K562 (cell line): ENCODE results near the gene PSD4. TPM values are rescaled to one million over a fixed set of nuclear protein-coding genes. Genes with fewer than 3 reads are reported as not detected.

Experiments
- ATAC-seq: fragments of 200-7000 bp; cut with Tn5 transposase; 3 replicates; pipeline ENCODE4 v1.9.1; 2020; ENCODE audit warnings: moderate library complexity
- BruUV-seq: library from RNA; stranded (reverse); fragments of 400-500 nt; replicated peaks from 2 replicates; lab custom pipeline; 2021; lab: Mats Ljungman, UMichigan
- CTCF ChIA-PET: fragments of 300-600 bp; formaldehyde crosslinking; extraction: SDS; loops from one replicate; lab custom pipeline; 2021; ENCODE audit warnings: low intra/inter-chr PET ratio; lab: Yijun Ruan, JAX
- POLR2A ChIA-PET: fragments of 300-600, 350-650 bp; sonication (Branson Sonifier 250); formaldehyde crosslinking; extraction: SDS; loops from one replicate; lab custom pipeline; 2021; ENCODE audit warnings: antibody characterized with exemption, inconsistent platforms; lab: Yijun Ruan, JAX
- DNase-seq, 4 experiments: peaks; one replicate each; pipeline versions ENCODE4 v3.0.0 to v3.0.0-alpha.2; 2011 to 2018; ENCODE audit warnings: low spot score in 3 of 4, mixed read lengths in 3 of 4; ENCODE audit errors: extremely low read depth in 1 of 4
- FAIRE-seq: peaks from 2 replicates; lab custom pipeline; 2011; peaks lifted over from hg19 to GRCh38; lab: Jason Lieb, UNC
- H2AFZ ChIP-seq: 2 replicates; pipeline ENCODE4 v1.6.0; 2011; ENCODE audit warnings: low read depth, low read length, control low read depth, inconsistent platforms
- H3K27ac ChIP-seq: fragments of 200-600 bp; 3 replicates; pipeline ENCODE4 v1.8.0; 2011; ENCODE audit warnings: low read depth, mild to moderate bottlenecking, control low read depth, inconsistent platforms, low read length, moderate library complexity, mixed read lengths; ENCODE audit errors: extremely low read depth
- H3K27me3 ChIP-seq, 2 experiments: fragments of 300-600 bp in 1 of 2; 2 replicates in 1 of 2; 3 replicates in 1 of 2; pipeline versions ENCODE4 v1.6.0 to v1.8.0; 2011; ENCODE audit warnings: inconsistent platforms in 2 of 2, low read length in 2 of 2, mild to moderate bottlenecking in 1 of 2, mixed read lengths in 1 of 2, moderate library complexity in 1 of 2; ENCODE audit not compliant: control insufficient read depth in 2 of 2, insufficient read depth in 2 of 2
- H3K36me3 ChIP-seq: fragments of 300-600 bp; 3 replicates; pipeline ENCODE4 v1.8.0; 2011; ENCODE audit warnings: mild to moderate bottlenecking, low read length, inconsistent platforms; ENCODE audit not compliant: control insufficient read depth, insufficient read depth
- H3K4me1 ChIP-seq, 2 experiments: fragments of 200-600 bp in 1 of 2; replicated peaks in 1 of 2; 2 replicates in 1 of 2; 3 replicates in 1 of 2; pipeline versions ENCODE4 v1.5.1 to v1.8.0; 2011; ENCODE audit warnings: inconsistent platforms in 2 of 2, low read length in 2 of 2, mild to moderate bottlenecking in 1 of 2, mixed read lengths in 1 of 2, moderate library complexity in 1 of 2; ENCODE audit not compliant: control insufficient read depth in 2 of 2, insufficient read depth in 2 of 2
- H3K4me2 ChIP-seq: 2 replicates; pipeline ENCODE4 v1.6.1; 2011; ENCODE audit warnings: low read length, control low read depth, inconsistent platforms, mixed read lengths; ENCODE audit not compliant: insufficient read depth
- H3K4me3 ChIP-seq: fragments of 200-600 bp; sonication (generic), shearing (Covaris generic); 2 replicates; pipeline ENCODE4 v1.5.1; 2016; ENCODE audit warnings: control low read depth, inconsistent platforms
- H3K79me2 ChIP-seq: fragments of 200-600 bp; 3 replicates; pipeline ENCODE4 v1.8.0; 2011; ENCODE audit warnings: low read length, inconsistent platforms; ENCODE audit not compliant: control insufficient read depth, insufficient read depth
- H3K9ac ChIP-seq, 2 experiments: 2 replicates each; pipeline versions ENCODE4 v1.6.0 to v1.6.1; 2011; ENCODE audit warnings: low read depth in 2 of 2, low read length in 2 of 2, control low read depth in 1 of 2, inconsistent platforms in 1 of 2, mild to moderate bottlenecking in 1 of 2, mixed read lengths in 1 of 2; ENCODE audit not compliant: insufficient read depth in 1 of 2
- H3K9me1 ChIP-seq: one replicate; pipeline ENCODE4 v1.6.0; 2011; ENCODE audit warnings: inconsistent platforms, mild to moderate bottlenecking, low read length, moderate library complexity; ENCODE audit not compliant: control insufficient read depth, insufficient read depth
- H3K9me3 ChIP-seq: replicated peaks from 2 replicates; pipeline ENCODE4 v1.5.1; 2011; ENCODE audit warnings: low read depth, low read length, inconsistent platforms; ENCODE audit not compliant: control insufficient read depth, insufficient read depth
- H4K20me1 ChIP-seq: replicated peaks from 2 replicates; pipeline ENCODE4 v1.6.1; 2011; ENCODE audit warnings: low read length, inconsistent platforms, mixed read lengths; ENCODE audit not compliant: control insufficient read depth, insufficient read depth
- ARID1B ChIP-seq: fragments of 450-650 bp; IDR thresholded peaks from 2 replicates; pipeline ENCODE4 v1.6.1; 2016; ENCODE audit warnings: antibody characterized with exemption, mild to moderate bottlenecking, inconsistent platforms
- ETV6 ChIP-seq, 3 experiments: fragments of 150-350 bp in 1 of 3; sonication (generic) in 1 of 3; formaldehyde crosslinking in 1 of 3; IDR thresholded peaks; 2 replicates each; pipeline versions ENCODE4 v1.6.1 to v1.8.0; 2014 to 2022; ENCODE audit warnings: borderline replicate concordance in 2 of 3, low read depth in 2 of 3, antibody characterized with exemption in 1 of 3, low read length in 1 of 3, mild to moderate bottlenecking in 1 of 3, missing genetic modification reagents in 1 of 3
- FOSL1 ChIP-seq: fragments of 200-800 bp; sonication (Bioruptor generic); conservative IDR thresholded peaks from 2 replicates; pipeline ENCODE4 v1.6.1; 2016; ENCODE audit warnings: missing genetic modification characterization, missing compliant biosample characterization
- JUN ChIP-seq, 2 experiments: sonication (generic) in 1 of 2; formaldehyde crosslinking in 1 of 2; IDR thresholded peaks; 2 replicates each; pipeline versions ENCODE4 v1.6.1 to v1.8.0; 2012 to 2022; ENCODE audit warnings: borderline replicate concordance in 2 of 2, mild to moderate bottlenecking in 2 of 2, improper control_type of control experiment in 1 of 2, low read depth in 1 of 2, low read length in 1 of 2, missing genetic modification reagents in 1 of 2
- JUND ChIP-seq, 2 experiments: IDR thresholded peaks; 2 replicates in 1 of 2; 3 replicates in 1 of 2; pipeline ENCODE4 v1.6.1; 2011; ENCODE audit warnings: borderline replicate concordance in 2 of 2, low read depth in 2 of 2, low read length in 2 of 2, improper control_type of control experiment in 1 of 2, missing biosample characterization in 1 of 2, missing genetic modification characterization in 1 of 2, missing genetic modification reagents in 1 of 2
- MYNN ChIP-seq, 2 experiments: sonication (generic); formaldehyde crosslinking in 1 of 2; IDR thresholded peaks; 2 replicates each; pipeline versions ENCODE4 v1.5.0 to v1.6.1; 2016 to 2020; ENCODE audit warnings: antibody characterized with exemption in 1 of 2, missing genetic modification reagents in 1 of 2
- NFIC ChIP-seq: fragments of 450-650 bp; IDR thresholded peaks from 2 replicates; pipeline ENCODE4 v1.6.1; 2017; ENCODE audit warnings: mild to moderate bottlenecking, inconsistent platforms
- RB1 ChIP-seq: fragments of 450-650 bp; IDR thresholded peaks from 2 replicates; pipeline ENCODE4 v1.6.1; 2017; ENCODE audit warnings: low read depth, mild to moderate bottlenecking
- SMAD4 ChIP-seq: fragments of 250-450 bp; sonication (Bioruptor Pico); conservative IDR thresholded peaks from 2 replicates; pipeline ENCODE4 v1.8.0; 2021; ENCODE audit warnings: inconsistent platforms, mild to moderate bottlenecking, moderate library complexity
- SMARCA4 ChIP-seq: fragments of 450-650 bp; IDR thresholded peaks from 2 replicates; pipeline ENCODE4 v1.6.1; 2016
- SMARCE1 ChIP-seq: fragments of 450-650 bp; IDR thresholded peaks from 2 replicates; pipeline ENCODE4 v1.7.1; 2016; ENCODE audit warnings: mild to moderate bottlenecking
- SPI1 ChIP-seq: IDR thresholded peaks from 2 replicates; pipeline ENCODE4 v1.6.1; 2011; ENCODE audit warnings: low read depth, low read length, control low read depth, borderline replicate concordance
- XRCC5 ChIP-seq: fragments of 200-400 bp; formaldehyde crosslinking; IDR thresholded peaks from 2 replicates; pipeline ENCODE4 v1.6.1; 2017; ENCODE audit warnings: low read depth, mild to moderate bottlenecking, low read length
- whole genome bisulfite sequencing: fragments of 100-300 bp; shearing (Covaris generic); methylation state at CpG from one replicate; pipeline ENCODE4 v1.1.6; 2016; ENCODE audit warnings: low coverage, mixed read lengths; ENCODE audit not compliant: insufficient coverage; ENCODE audit errors: missing lambda C conversion rate; 5-methylcytosine and 5-hydroxymethylcytosine counted together
- in situ Hi-C: fragments of 300-500 bp; cut with MboI; formaldehyde crosslinking; loops from 4 replicates; pipeline ENCODE4 v1.15.0; 2018; ENCODE audit warnings: inconsistent platforms, mixed read lengths
- intact Hi-C: fragments of 100-400 bp; cut with micrococcal nuclease; formaldehyde crosslinking; loops from 2 replicates; pipeline ENCODE4 v1.14.2; 2022
- polyA plus RNA-seq, 8 experiments: library from polyadenylated mRNA; depleted of rRNA in 4 of 8; stranded (reverse) in 5 of 8; unstranded in 3 of 8; fragments of >200 nt; fragmentation: Nextera tagmentation in 2 of 8; fragmentation: Illumina TruSeq in 1 of 8; extraction: Ambion mirVana in 2 of 8; extraction: Trizol in 1 of 8; gene quantifications; 2 replicates each; pipeline versions ENCODE4 v1.2.1 to v1.2.3, GENCODE V29; 2011 to 2014; ENCODE audit warnings: inconsistent platforms in 1 of 8, missing spikeins in 1 of 8
- total RNA-seq, 7 experiments: library from RNA; depleted of rRNA in 6 of 7; stranded (reverse); fragments of >200 nt in 6 of 7; fragmentation: Illumina TruSeq in 2 of 7; extraction: Trizol in 2 of 7; gene quantifications; 2 replicates each; pipeline versions ENCODE4 v1.2.1 to v1.2.3, GENCODE V29; 2011 to 2021; ENCODE audit warnings: low replicate concordance in 1 of 7
- TF ChIP-seq, protein P1 (sequence below): fragments of 450-650 bp; formaldehyde crosslinking; IDR thresholded peaks from 2 replicates; pipeline ENCODE4 v1.4.0; 2020; ENCODE audit warnings: mild to moderate bottlenecking, moderate library complexity
- TF ChIP-seq, protein P2 (sequence below): sonication (generic); formaldehyde crosslinking; IDR thresholded peaks from 2 replicates; pipeline ENCODE4 v1.8.0; 2023; ENCODE audit warnings: mild to moderate bottlenecking, missing genetic modification reagents

PSD4 gene
- total and polyA plus RNA-seq, 9 of the 15 experiments (the other 6 are each of a cell fraction or from before 2014, with no cell fraction given), result 0.46 to 54.0 (median 20.8) TPM

DNA sequence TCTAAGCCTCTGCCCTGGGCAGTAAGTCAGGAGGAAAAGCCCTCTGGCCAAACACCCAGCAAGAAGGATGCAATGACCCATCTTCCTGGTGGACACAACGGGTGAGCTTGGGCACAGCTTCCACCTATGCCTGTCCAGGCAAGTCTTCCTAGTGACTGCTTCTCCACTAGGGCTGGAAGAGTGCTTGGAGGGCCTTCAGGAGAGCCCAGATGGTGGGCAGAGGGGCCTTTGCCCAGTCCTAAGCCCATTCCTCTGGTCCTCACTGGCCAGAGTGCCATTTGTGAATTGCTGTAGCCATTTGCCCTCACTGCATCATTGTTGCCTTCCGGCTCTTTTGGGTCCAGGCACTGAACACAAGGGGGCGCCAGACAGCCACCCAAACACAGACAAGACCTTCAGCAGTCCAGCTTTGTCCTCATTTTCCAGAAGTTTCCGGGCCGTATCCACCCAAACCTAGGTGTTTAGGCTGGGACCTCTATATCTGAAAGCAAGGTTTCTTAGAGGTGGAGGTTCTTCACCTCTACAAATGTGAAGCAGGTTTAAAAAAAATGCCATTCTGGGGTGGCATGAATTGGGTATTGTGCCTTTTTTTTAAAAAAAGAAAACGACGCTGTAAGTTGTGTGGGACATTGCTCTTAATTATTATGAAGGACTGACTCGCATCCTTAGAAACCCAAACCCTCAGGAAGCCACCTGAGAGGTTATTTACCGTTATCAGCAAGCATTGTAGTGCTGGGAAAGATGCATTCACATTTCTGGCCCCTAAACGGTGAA lies 75.4 kb downstream of the PSD4 start (continued):
- TF ChIP-seq, protein P1, sequence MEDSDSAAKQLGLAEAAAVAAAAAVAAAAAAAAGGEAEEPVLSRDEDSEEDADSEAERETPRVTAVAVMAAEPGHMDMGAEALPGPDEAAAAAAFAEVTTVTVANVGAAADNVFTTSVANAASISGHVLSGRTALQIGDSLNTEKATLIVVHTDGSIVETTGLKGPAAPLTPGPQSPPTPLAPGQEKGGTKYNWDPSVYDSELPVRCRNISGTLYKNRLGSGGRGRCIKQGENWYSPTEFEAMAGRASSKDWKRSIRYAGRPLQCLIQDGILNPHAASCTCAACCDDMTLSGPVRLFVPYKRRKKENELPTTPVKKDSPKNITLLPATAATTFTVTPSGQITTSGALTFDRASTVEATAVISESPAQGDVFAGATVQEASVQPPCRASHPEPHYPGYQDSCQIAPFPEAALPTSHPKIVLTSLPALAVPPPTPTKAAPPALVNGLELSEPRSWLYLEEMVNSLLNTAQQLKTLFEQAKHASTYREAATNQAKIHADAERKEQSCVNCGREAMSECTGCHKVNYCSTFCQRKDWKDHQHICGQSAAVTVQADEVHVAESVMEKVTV (CRISPR knock-in tag), result peak; percentile 50; the same call in 1 of the 2 replicates
- TF ChIP-seq MYNN (IDR thresholded peaks at IDR 0.05), result no peak
- TF ChIP-seq MYNN (CRISPR knock-in tag; IDR thresholded peaks at IDR 0.05), result no peak
- peak; percentile 61; the same call in 1 of the 2 replicates for TF ChIP-seq RB1
- TF ChIP-seq XRCC5, result 0 out of 2 replicates have a peak, but pooled peaks have one; percentile 49
- TF ChIP-seq, all 486 proteins: peak for 16

DNA sequence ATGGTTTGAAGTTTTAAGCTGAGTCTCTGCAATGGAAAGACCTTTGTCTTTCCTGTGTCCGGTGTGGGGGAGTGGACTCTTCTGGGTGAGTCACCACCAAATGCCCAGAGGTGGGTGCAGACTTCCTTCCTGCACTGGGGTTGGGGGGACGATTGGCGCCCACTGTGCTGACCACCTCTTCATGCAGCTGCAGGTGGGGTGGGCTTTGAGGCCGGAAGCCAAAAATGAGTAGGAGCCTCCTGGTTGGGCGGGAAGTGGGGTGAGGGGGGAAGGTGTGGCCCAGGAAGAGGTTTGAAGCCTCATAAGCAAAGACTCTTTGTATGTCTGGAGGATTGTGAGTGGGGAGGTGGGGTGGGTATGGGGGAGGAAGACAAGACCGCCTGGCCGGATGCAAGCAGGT lies 77.3 kb downstream of the PSD4 start:
- no peaks in the 10 kb centered on the region for H4K20me1 ChIP-seq
- no peaks in the 10 kb centered on the region for H3K27me3 ChIP-seq
- H3K9me3 ChIP-seq, result no peaks in the 10 kb centered on the region
- no peak overlapping the region for H3K4me3 ChIP-seq
- ATAC-seq (peak; percentile 70), FAIRE-seq (peak; percentile 90), DNase-seq (peak; percentile 52 to 61 (median 56))
- no peak overlapping the region for H3K9ac ChIP-seq
- H3K4me1 ChIP-seq, result peaks cover 0 to 20% of the 10 kb centered on the region in 2 experiments; a peak in 4 of 5 replicates
- no TSS peak for BruUV-seq
- no peaks in the 10 kb centered on the region for H3K9me1 ChIP-seq
- CTCF ChIA-PET, result interaction anchor here (1.2 kb wide), 1 partner anchor 139 kb away, joined by 7 read pairs; no protein-coding TSS in a partner anchor
- POLR2A ChIA-PET, result interaction anchor here (0.6 to 0.7 kb wide), 3 partner anchors 16 to 399 kb away, joined by 3 read pairs; no protein-coding TSS in a partner anchor
- no peak overlapping the region for H2AFZ ChIP-seq
- intact Hi-C loops, result no loop called here
- peak overlapping the region; percentile 29; the same call in 1 of the 3 replicates for H3K27ac ChIP-seq
- no peaks in the 10 kb centered on the region for H3K79me2 ChIP-seq
- WGBS, result 31% methylated on average over 7 of the region's 7 CpGs
- H3K36me3 ChIP-seq, result peaks cover 5% of the 10 kb centered on the region; the same call in 1 of the 3 replicates
- H3K4me2 ChIP-seq, result no peak overlapping the region
- in situ Hi-C loops, result no loop called here
- TF ChIP-seq SMARCA4 (peak; percentile 79), SMAD4 (0 out of 2 replicates have a peak, but pooled peaks have one; percentile 29), FOSL1 (tag) (peak; percentile 77), JUND (IDR thresholded peaks at IDR 0.05; ENCODE audit: borderline replicate concordance, low read depth, low read length) (peak; percentile 91), JUND (tag; IDR thresholded peaks at IDR 0.05; ENCODE audit: borderline replicate concordance, low read depth, low read length) (peak; percentile 69; the same call in 1 of the 3 replicates), NFIC (no peak), JUN (IDR thresholded peaks at IDR 0.05; ENCODE audit: borderline replicate concordance, low read depth, low read length) (peak; percentile 64; the same call in 1 of the 2 replicates), JUN (CRISPR knock-in tag; IDR thresholded peaks at IDR 0.05; ENCODE audit: borderline replicate concordance) (no peak), SMARCE1 (peak; percentile 79), ETV6 (IDR thresholded peaks at IDR 0.05; ENCODE audit: borderline replicate concordance in 1 of 2, low read depth in 2 of 2, low read length in 1 of 2) (0 out of 4 replicates have a peak, but pooled peaks of 1 of the 2 experiments have one; percentile 42), ETV6 (CRISPR knock-in tag; IDR thresholded peaks at IDR 0.05; ENCODE audit: borderline replicate concordance) (no peak), ARID1B (peak; percentile 73), SPI1 (0 out of 2 replicates have a peak, but pooled peaks have one; percentile 26)
- TF ChIP-seq, protein P2, sequence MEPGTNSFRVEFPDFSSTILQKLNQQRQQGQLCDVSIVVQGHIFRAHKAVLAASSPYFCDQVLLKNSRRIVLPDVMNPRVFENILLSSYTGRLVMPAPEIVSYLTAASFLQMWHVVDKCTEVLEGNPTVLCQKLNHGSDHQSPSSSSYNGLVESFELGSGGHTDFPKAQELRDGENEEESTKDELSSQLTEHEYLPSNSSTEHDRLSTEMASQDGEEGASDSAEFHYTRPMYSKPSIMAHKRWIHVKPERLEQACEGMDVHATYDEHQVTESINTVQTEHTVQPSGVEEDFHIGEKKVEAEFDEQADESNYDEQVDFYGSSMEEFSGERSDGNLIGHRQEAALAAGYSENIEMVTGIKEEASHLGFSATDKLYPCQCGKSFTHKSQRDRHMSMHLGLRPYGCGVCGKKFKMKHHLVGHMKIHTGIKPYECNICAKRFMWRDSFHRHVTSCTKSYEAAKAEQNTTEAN, result no peak
